ENCODE results near the gene LPCAT1. TPM values are rescaled to one million over a fixed set of nuclear protein-coding genes. Genes with fewer than 3 reads are reported as not detected.

The LPCAT1 gene
- total RNA-seq, 1 experiment from 2014 or later: 75.0 TPM

DNA sequence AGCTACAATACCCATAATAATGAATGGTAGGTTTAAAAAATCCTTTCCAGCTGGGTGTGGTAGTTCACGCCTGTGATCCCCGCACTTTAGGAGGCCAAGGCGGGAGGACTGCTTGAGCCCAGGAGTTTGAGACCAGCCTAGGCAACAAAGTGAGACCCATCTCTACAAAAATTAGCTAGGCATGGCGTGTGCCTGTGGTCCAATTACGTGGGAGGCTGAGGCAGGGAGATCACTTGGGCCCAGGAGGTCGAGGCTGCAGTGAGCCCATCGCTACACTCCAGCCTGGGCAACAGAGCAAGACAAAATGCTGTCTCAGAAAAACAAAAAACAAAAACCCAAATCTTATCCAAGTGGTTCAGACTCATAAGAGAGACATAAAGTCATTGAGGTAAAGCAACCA, 44.7 kb downstream of the LPCAT1 start:
- TF ChIP-seq, protein P1, sequence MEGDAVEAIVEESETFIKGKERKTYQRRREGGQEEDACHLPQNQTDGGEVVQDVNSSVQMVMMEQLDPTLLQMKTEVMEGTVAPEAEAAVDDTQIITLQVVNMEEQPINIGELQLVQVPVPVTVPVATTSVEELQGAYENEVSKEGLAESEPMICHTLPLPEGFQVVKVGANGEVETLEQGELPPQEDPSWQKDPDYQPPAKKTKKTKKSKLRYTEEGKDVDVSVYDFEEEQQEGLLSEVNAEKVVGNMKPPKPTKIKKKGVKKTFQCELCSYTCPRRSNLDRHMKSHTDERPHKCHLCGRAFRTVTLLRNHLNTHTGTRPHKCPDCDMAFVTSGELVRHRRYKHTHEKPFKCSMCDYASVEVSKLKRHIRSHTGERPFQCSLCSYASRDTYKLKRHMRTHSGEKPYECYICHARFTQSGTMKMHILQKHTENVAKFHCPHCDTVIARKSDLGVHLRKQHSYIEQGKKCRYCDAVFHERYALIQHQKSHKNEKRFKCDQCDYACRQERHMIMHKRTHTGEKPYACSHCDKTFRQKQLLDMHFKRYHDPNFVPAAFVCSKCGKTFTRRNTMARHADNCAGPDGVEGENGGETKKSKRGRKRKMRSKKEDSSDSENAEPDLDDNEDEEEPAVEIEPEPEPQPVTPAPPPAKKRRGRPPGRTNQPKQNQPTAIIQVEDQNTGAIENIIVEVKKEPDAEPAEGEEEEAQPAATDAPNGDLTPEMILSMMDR (IDR thresholded peaks at IDR 0.05 in 2 of 3, conservative IDR thresholded peaks at IDR 0.05 in 1 of 3; ENCODE audit: borderline replicate concordance in 1 of 3, insufficient read depth in 1 of 3, low read depth in 2 of 3, low read length in 2 of 3): no peak
- TF ChIP-seq EZH2 (IDR thresholded peaks at IDR 0.05): no peak
- TF ChIP-seq SIN3A (IDR thresholded peaks at IDR 0.05; ENCODE audit: low read depth): no peak
- TF ChIP-seq YY1 (IDR thresholded peaks at IDR 0.05; ENCODE audit: extremely low read depth, insufficient replicate concordance, low read depth, low read length): no peak
- TF ChIP-seq CBX3 (IDR thresholded peaks at IDR 0.05; ENCODE audit: low read depth): no peak
- TF ChIP-seq EZH2phosphoT487 (IDR thresholded peaks at IDR 0.05; ENCODE audit: borderline replicate concordance): no peak
- no peak for TF ChIP-seq ZFX (IDR thresholded peaks at IDR 0.05)
- TF ChIP-seq, protein P2, sequence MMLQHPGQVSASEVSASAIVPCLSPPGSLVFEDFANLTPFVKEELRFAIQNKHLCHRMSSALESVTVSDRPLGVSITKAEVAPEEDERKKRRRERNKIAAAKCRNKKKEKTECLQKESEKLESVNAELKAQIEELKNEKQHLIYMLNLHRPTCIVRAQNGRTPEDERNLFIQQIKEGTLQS (IDR thresholded peaks at IDR 0.05): no peak
- no peak for TF ChIP-seq JUND (IDR thresholded peaks at IDR 0.05)
- no peak for TF ChIP-seq CEBPB (IDR thresholded peaks at IDR 0.05; ENCODE audit: low read depth)
- TF ChIP-seq TCF7L2 (IDR thresholded peaks at IDR 0.05; ENCODE audit: borderline replicate concordance, extremely low read depth, insufficient read depth, insufficient read length): no peak
- TF ChIP-seq, protein P3, sequence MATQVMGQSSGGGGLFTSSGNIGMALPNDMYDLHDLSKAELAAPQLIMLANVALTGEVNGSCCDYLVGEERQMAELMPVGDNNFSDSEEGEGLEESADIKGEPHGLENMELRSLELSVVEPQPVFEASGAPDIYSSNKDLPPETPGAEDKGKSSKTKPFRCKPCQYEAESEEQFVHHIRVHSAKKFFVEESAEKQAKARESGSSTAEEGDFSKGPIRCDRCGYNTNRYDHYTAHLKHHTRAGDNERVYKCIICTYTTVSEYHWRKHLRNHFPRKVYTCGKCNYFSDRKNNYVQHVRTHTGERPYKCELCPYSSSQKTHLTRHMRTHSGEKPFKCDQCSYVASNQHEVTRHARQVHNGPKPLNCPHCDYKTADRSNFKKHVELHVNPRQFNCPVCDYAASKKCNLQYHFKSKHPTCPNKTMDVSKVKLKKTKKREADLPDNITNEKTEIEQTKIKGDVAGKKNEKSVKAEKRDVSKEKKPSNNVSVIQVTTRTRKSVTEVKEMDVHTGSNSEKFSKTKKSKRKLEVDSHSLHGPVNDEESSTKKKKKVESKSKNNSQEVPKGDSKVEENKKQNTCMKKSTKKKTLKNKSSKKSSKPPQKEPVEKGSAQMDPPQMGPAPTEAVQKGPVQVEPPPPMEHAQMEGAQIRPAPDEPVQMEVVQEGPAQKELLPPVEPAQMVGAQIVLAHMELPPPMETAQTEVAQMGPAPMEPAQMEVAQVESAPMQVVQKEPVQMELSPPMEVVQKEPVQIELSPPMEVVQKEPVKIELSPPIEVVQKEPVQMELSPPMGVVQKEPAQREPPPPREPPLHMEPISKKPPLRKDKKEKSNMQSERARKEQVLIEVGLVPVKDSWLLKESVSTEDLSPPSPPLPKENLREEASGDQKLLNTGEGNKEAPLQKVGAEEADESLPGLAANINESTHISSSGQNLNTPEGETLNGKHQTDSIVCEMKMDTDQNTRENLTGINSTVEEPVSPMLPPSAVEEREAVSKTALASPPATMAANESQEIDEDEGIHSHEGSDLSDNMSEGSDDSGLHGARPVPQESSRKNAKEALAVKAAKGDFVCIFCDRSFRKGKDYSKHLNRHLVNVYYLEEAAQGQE (IDR thresholded peaks at IDR 0.05; ENCODE audit: low read depth): no peak
- no peak for TF ChIP-seq RAD21 (IDR thresholded peaks at IDR 0.05; ENCODE audit: low read depth)
- TF ChIP-seq ZNF274 (IDR thresholded peaks at IDR 0.05; ENCODE audit: low read depth, low read length): no peak
- TF ChIP-seq SP1 (IDR thresholded peaks at IDR 0.05; ENCODE audit: low read depth): no peak
- TF ChIP-seq ELF1 (IDR thresholded peaks at IDR 0.05; ENCODE audit: borderline replicate concordance, low read depth): no peak
- no peak for TF ChIP-seq SRF (IDR thresholded peaks at IDR 0.05; ENCODE audit: low read depth)
- no peak for TF ChIP-seq POLR2AphosphoS5 (IDR thresholded peaks at IDR 0.05; ENCODE audit: low read depth, low read length)
- TF ChIP-seq, protein P4, sequence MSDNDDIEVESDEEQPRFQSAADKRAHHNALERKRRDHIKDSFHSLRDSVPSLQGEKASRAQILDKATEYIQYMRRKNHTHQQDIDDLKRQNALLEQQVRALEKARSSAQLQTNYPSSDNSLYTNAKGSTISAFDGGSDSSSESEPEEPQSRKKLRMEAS (IDR thresholded peaks at IDR 0.05): no peak
- no peak for TF ChIP-seq EGR1 (IDR thresholded peaks at IDR 0.05; ENCODE audit: low read depth)
- H3K79me2 ChIP-seq (ENCODE audit: insufficient read depth, low read length): no peaks in the 10 kb centered on the region
- DNase-seq (ENCODE audit: low read depth, low spot score): no peak
- no peak overlapping the region for H3K27ac ChIP-seq (ENCODE audit: low read depth, low read length)
- H3K9me2 ChIP-seq (ENCODE audit: insufficient read depth): no peaks in the 10 kb centered on the region
- BruUV-seq (replicated peaks): no TSS peak
- no peaks in the 10 kb centered on the region for H4K20me1 ChIP-seq (ENCODE audit: insufficient read depth)
- no peak overlapping the region for H3K4me3 ChIP-seq (replicated peaks in 1 of 2; ENCODE audit: low read depth in 1 of 2, low read length in 2 of 2)
- no peak overlapping the region for H3K9ac ChIP-seq (ENCODE audit: low read length)
- ChIA-PET RAD21 (ENCODE audit: low non-redundant PET in 1 of 2, low total read pairs in 2 of 2, uncharacterized antibody in 2 of 2, unreplicated experiment in 2 of 2) (no interaction called here), POLR2A (no interaction called here), CTCF (interaction anchor here (1.0 kb wide), 1 partner anchor 166 kb away, joined by 3 read pairs; no protein-coding TSS in a partner anchor)
- no peaks in the 10 kb centered on the region for H3K27me3 ChIP-seq (ENCODE audit: insufficient read depth, low read length)
- no peaks in the 10 kb centered on the region for H3K4me1 ChIP-seq (ENCODE audit: control insufficient read depth in 1 of 2, insufficient read depth in 2 of 2, low read length in 2 of 2)
- ATAC-seq: no peak
- peaks cover 12 to 28% of the 10 kb centered on the region in 2 experiments; a peak in 3 of 4 replicates for H3K36me3 ChIP-seq (ENCODE audit: control insufficient read depth in 1 of 2, insufficient read depth in 2 of 2, low read length in 2 of 2)
- no peak overlapping the region for H3K4me2 ChIP-seq (ENCODE audit: low read length)
- H2AFZ ChIP-seq (ENCODE audit: low read depth, low read length, poor library complexity, severe bottlenecking): no peak overlapping the region
- H3K9me3 ChIP-seq (ENCODE audit: control insufficient read depth in 1 of 2, insufficient read depth in 1 of 2, low read depth in 1 of 2, low read length in 2 of 2): no peaks in the 10 kb centered on the region
- intact Hi-C loops (cut with micrococcal nuclease): loop anchor here (1.0 to 5.0 kb wide), 2 partner anchors 123 to 162 kb away; no protein-coding TSS in a partner anchor

Data from HCT116 (cell line).